DND-41 (cell line): Measurements from ENCODE around the gene IRF1.

Experiments
- ATAC-seq: fragments of 200-7000 bp; cut with Tn5 transposase; 3 replicates; pipeline ENCODE4 v1.9.1; 2021; ENCODE audit warnings: low read depth; ENCODE audit not compliant: insufficient read depth
- DNase-seq: peaks from one replicate; pipeline ENCODE4 v3.0.0-alpha.2; 2020
- H2AFZ ChIP-seq: 2 replicates; pipeline ENCODE4 v1.6.0; 2012; ENCODE audit warnings: low read depth, low read length
- H3K27ac ChIP-seq: 2 replicates; pipeline ENCODE4 v1.5.1; 2012; ENCODE audit warnings: low read length, inconsistent platforms
- H3K27me3 ChIP-seq: fragments of 200-600 bp; sonication (generic); 2 replicates; pipeline ENCODE4 v1.6.0; 2012; ENCODE audit warnings: low read length, mild to moderate bottlenecking, inconsistent platforms; ENCODE audit not compliant: insufficient read depth, poor library complexity
- H3K36me3 ChIP-seq: 2 replicates; pipeline ENCODE4 v1.5.1; 2012; ENCODE audit warnings: low read length, inconsistent platforms; ENCODE audit not compliant: insufficient read depth
- H3K4me1 ChIP-seq: 2 replicates; pipeline ENCODE4 v1.5.1; 2012; ENCODE audit warnings: mild to moderate bottlenecking, low read length; ENCODE audit not compliant: insufficient read depth
- H3K4me2 ChIP-seq: 2 replicates; pipeline ENCODE4 v1.6.0; 2012; ENCODE audit warnings: mild to moderate bottlenecking, moderate library complexity, low read length, inconsistent platforms; ENCODE audit not compliant: insufficient read depth
- H3K4me3 ChIP-seq, 2 experiments: fragments of 200-600 bp in 1 of 2; shearing (Covaris generic) in 1 of 2; 2 replicates each; pipeline ENCODE4 v1.5.1; 2012 to 2016; ENCODE audit warnings: inconsistent platforms in 2 of 2, low read length in 2 of 2, mild to moderate bottlenecking in 2 of 2, low read depth in 1 of 2, moderate library complexity in 1 of 2
- H3K79me2 ChIP-seq: 2 replicates; pipeline ENCODE4 v1.6.0; 2012; ENCODE audit warnings: low read length, inconsistent platforms; ENCODE audit not compliant: insufficient read depth
- H3K9ac ChIP-seq: 2 replicates; pipeline ENCODE4 v1.6.0; 2012; ENCODE audit warnings: low read depth, mild to moderate bottlenecking, inconsistent platforms, low read length, moderate library complexity
- H3K9me3 ChIP-seq: 2 replicates; pipeline ENCODE4 v1.5.1; 2012; ENCODE audit warnings: low read length, moderate library complexity, mild to moderate bottlenecking, inconsistent platforms; ENCODE audit not compliant: insufficient read depth, severe bottlenecking
- H4K20me1 ChIP-seq: 2 replicates; pipeline ENCODE4 v1.6.0; 2012; ENCODE audit warnings: low read length; ENCODE audit not compliant: insufficient read depth
- CTCF ChIP-seq: IDR thresholded peaks from 2 replicates; pipeline ENCODE4 v1.5.1; 2012; ENCODE audit warnings: borderline replicate concordance, low read length, moderate library complexity, mild to moderate bottlenecking; ENCODE audit not compliant: poor library complexity, severe bottlenecking; ENCODE audit errors: extremely low read depth
- EZH2 ChIP-seq: IDR thresholded peaks from 3 replicates; pipeline ENCODE4 v1.6.1; 2012; ENCODE audit warnings: borderline replicate concordance, low read depth, mild to moderate bottlenecking, moderate library complexity, low read length, inconsistent platforms; ENCODE audit not compliant: severe bottlenecking

The IRF1 gene

GRCh38 chr5:132488590-132488989 lies 2.0 kb downstream of the IRF1 start:
- Histone ChIP-seq H3K9ac (peak overlapping the region; percentile 94), H3K79me2 (peaks cover 94% of the 10 kb centered on the region), H3K4me1 (peaks cover 71% of the 10 kb centered on the region), H3K27ac (peak overlapping the region; percentile 96), H2AFZ (no peak overlapping the region), H3K4me2 (peak overlapping the region; percentile 92), H3K9me3 (no peaks in the 10 kb centered on the region), H3K36me3 (peaks cover 65% of the 10 kb centered on the region), H3K27me3 (no peaks in the 10 kb centered on the region), H3K4me3 (peak overlapping the region; percentile 93), H4K20me1 (peaks cover 67% of the 10 kb centered on the region)
- ATAC-seq (no peak), DNase-seq (no peak)
- no peak for TF ChIP-seq EZH2
- no peak for TF ChIP-seq CTCF

GRCh38 chr5:132487841-132488555 lies 2.6 kb downstream of the IRF1 start:
- H3K4me2 ChIP-seq = peak overlapping the region; percentile 92
- H2AFZ ChIP-seq = no peak overlapping the region
- H3K79me2 ChIP-seq = peaks cover 94% of the 10 kb centered on the region
- TF ChIP-seq CTCF (no peak), EZH2 (no peak)
- H3K36me3 ChIP-seq = peaks cover 71% of the 10 kb centered on the region
- peak; percentile 36 for DNase-seq
- peaks cover 71% of the 10 kb centered on the region for H4K20me1 ChIP-seq
- H3K4me1 ChIP-seq = peaks cover 66% of the 10 kb centered on the region
- H3K4me3 ChIP-seq = peak overlapping the region; percentile 93; a peak in 3 of 4 replicates
- H3K9me3 ChIP-seq = no peaks in the 10 kb centered on the region
- no peaks in the 10 kb centered on the region for H3K27me3 ChIP-seq
- H3K27ac ChIP-seq = peak overlapping the region; percentile 96
- no peak for ATAC-seq
- peak overlapping the region; percentile 94 for H3K9ac ChIP-seq

- Histone ChIP-seq H3K4me3 (peak overlapping the region in 1 of 2 experiments; percentile 93; a peak in 2 of 4 replicates), H3K27ac (peak overlapping the region; percentile 96), H3K4me1 (peaks cover 64% of the 10 kb centered on the region), H3K27me3 (no peaks in the 10 kb centered on the region), H3K9ac (peak overlapping the region; percentile 94), H3K9me3 (no peaks in the 10 kb centered on the region), H3K36me3 (peaks cover 74% of the 10 kb centered on the region), H2AFZ (no peak overlapping the region), H4K20me1 (peaks cover 71% of the 10 kb centered on the region), H3K79me2 (peaks cover 92% of the 10 kb centered on the region), H3K4me2 (peak overlapping the region; percentile 92)
- TF ChIP-seq EZH2 = no peak
- TF ChIP-seq CTCF = no peak
- DNase-seq (no peak), ATAC-seq (no peak)
Measured at GRCh38 chr5:132487095-132487428, 3.5 kb downstream of the IRF1 start.
